NCI-H146 treated with DMSO at 0.1 percent for 48 hours (cell line): ENCODE data around the gene TMC3.

ENCODE experiments used
- DNase-seq: peaks from one replicate; lab custom pipeline; 2025; ENCODE audit not compliant: unreplicated experiment; lab: John Stamatoyannopoulos, UW

TMC3 gene

GRCh38 chr15:81323944-81324881 lies 49.8 kb downstream of the TMC3 start, which contains the start of gene STARD5:
Gene STARD5 (minus strand): TSS chr15:81324141. CDS start chr15:81324099, 42 bp downstream.
- peak; percentile 87 for DNase-seq

- DNase-seq, result no peak
These were observed 50.5 kb downstream of the TMC3 start for GRCh38 chr15:81323559-81323943.

GRCh38 chr15:81322676-81323253 lies 51.2 kb downstream of the TMC3 start:
- DNase-seq, result no peak

GRCh38 chr15:81321667-81322066 lies 52.3 kb downstream of the TMC3 start:
- no peak for DNase-seq

- DNase-seq, result no peak
These were observed 56.4 kb downstream of the TMC3 start for GRCh38 chr15:81317642-81318017.

- no peak for DNase-seq
These were observed 57.7 kb downstream of the TMC3 start for GRCh38 chr15:81316267-81316666.

- no peak for DNase-seq
These were observed 58.4 kb downstream of the TMC3 start for GRCh38 chr15:81315452-81316175.

GRCh38 chr15:81314378-81314777 lies 59.6 kb downstream of the TMC3 start:
- DNase-seq, result no peak

- no peak for DNase-seq
These were observed 60.3 kb downstream of the TMC3 start for GRCh38 chr15:81313686-81314085.

GRCh38 chr15:81312790-81313543 lies 61.0 kb downstream of the TMC3 start:
- DNase-seq, result no peak

GRCh38 chr15:81311752-81312464 lies 62.1 kb downstream of the TMC3 start:
- DNase-seq, result no peak

- DNase-seq, result no peak
These were observed 63.5 kb downstream of the TMC3 start for GRCh38 chr15:81310480-81310879.

GRCh38 chr15:81309647-81310450 lies 64.2 kb downstream of the TMC3 start:
- DNase-seq, result no peak

- no peak for DNase-seq
These were observed 65.8 kb downstream of the TMC3 start for GRCh38 chr15:81308260-81308659.

- no peak for DNase-seq
These were observed 69.8 kb downstream of the TMC3 start for GRCh38 chr15:81304226-81304625.

GRCh38 chr15:81303244-81304225 lies 70.5 kb downstream of the TMC3 start:
- no peak for DNase-seq

- DNase-seq, result no peak
These were observed 71.3 kb downstream of the TMC3 start for GRCh38 chr15:81302701-81303109.

- no peak for DNase-seq
These were observed 72.1 kb downstream of the TMC3 start for GRCh38 chr15:81301815-81302399.
